Small intestine (tissue), 7 donors: ENCODE measurements around the gene UBE2G2. TPM values are rescaled to one million over a fixed set of nuclear protein-coding genes. Genes with fewer than 3 reads are reported as not detected.

Experiments
- DNase-seq, 2 donors: peaks; one replicate each; pipeline versions ENCODE4 v3.0.0 to v3.0.0-alpha.2; 2013
- FAIRE-seq: peaks from 2 replicates; lab custom pipeline; 2012; peaks lifted over from hg19 to GRCh38; lab: Jason Lieb, UNC
- H3K27ac ChIP-seq, 3 donors: one replicate each; pipeline ENCODE4 v1.5.1; 2013; ENCODE audit warnings: low read length in 2 of 3, mild to moderate bottlenecking in 2 of 3, control low read depth in 1 of 3, inconsistent platforms in 1 of 3, low read depth in 1 of 3, moderate library complexity in 1 of 3
- H3K27me3 ChIP-seq, 3 donors: one replicate each; pipeline ENCODE4 v1.6.1; 2013; ENCODE audit warnings: low read length in 3 of 3, inconsistent platforms in 1 of 3; ENCODE audit not compliant: control insufficient read depth in 3 of 3, insufficient read depth in 3 of 3
- H3K36me3 ChIP-seq, 3 donors: one replicate each; pipeline ENCODE4 v1.6.1; 2013; ENCODE audit warnings: low read length in 3 of 3, inconsistent platforms in 1 of 3, low read depth in 1 of 3, mild to moderate bottlenecking in 1 of 3, moderate library complexity in 1 of 3; ENCODE audit not compliant: control insufficient read depth in 3 of 3, insufficient read depth in 2 of 3
- H3K4me1 ChIP-seq, 3 donors: one replicate each; pipeline ENCODE4 v1.6.1; 2013; ENCODE audit warnings: low read length in 2 of 3, inconsistent platforms in 1 of 3, low read depth in 1 of 3, mild to moderate bottlenecking in 1 of 3, moderate library complexity in 1 of 3; ENCODE audit not compliant: control insufficient read depth in 3 of 3, insufficient read depth in 2 of 3
- H3K4me3 ChIP-seq, 3 donors: one replicate each; pipeline ENCODE4 v1.5.1; 2013; ENCODE audit warnings: low read length in 3 of 3, control low read depth in 1 of 3, inconsistent platforms in 1 of 3, low read depth in 1 of 3, mild to moderate bottlenecking in 1 of 3, moderate library complexity in 1 of 3
- H3K9me3 ChIP-seq, 2 donors: one replicate each; pipeline ENCODE4 v1.6.1; 2013; ENCODE audit warnings: low read depth in 1 of 2, low read length in 1 of 2; ENCODE audit not compliant: control insufficient read depth in 2 of 2, insufficient read depth in 1 of 2
- WGBS, 3 donors: extraction: QIAGEN DNeasy Blood & Tissue Kit; methylation state at CpG; one replicate each; pipeline ENCODE4 v1.1.7; 2013; 5-methylcytosine and 5-hydroxymethylcytosine counted together
- polyA plus RNA-seq, 4 donors: library from polyadenylated mRNA; stranded (reverse) in 3 of 4; unstranded in 1 of 4; fragments of 200-250 nt in 3 of 4; fragments of 120-200 nt in 1 of 4; gene quantifications; one replicate each; pipeline versions ENCODE4 v1.2.1 to v1.2.3, GENCODE V29; 2013
- donor health status: healthy with polysubstance abuse.
- donor health status: control.
- donor health status: control.
- donor health status: Bipolar disorder and iron deficiency.
- donor health status: healthy.

The UBE2G2 gene
- polyA plus RNA-seq, 4 donors, result 30.0 to 75.4 (median 38.7) TPM

- Histone ChIP-seq H3K4me1 (peaks cover 5 to 8% (median 8%) of the 10 kb centered on the region in 3 donors), H3K9me3 (peaks cover 0 to 15% of the 10 kb centered on the region in 2 donors), H3K4me3 (no peak overlapping the region), H3K27me3 (no peaks in the 10 kb centered on the region), H3K27ac (no peak overlapping the region), H3K36me3 (peaks cover 4 to 41% (median 5%) of the 10 kb centered on the region in 3 donors)
- FAIRE-seq (no peak), DNase-seq (no peak)
- WGBS, 3 donors, result 89 to 98% (median 94%) methylated on average over 6 to 8 of the region's 8 CpGs
Measured at GRCh38 chr21:44815225-44815624, 13.6 kb upstream of the UBE2G2 start.

- peaks cover 4 to 47% (median 5%) of the 10 kb centered on the region in 3 donors for H3K36me3 ChIP-seq
- H3K4me3 ChIP-seq, result no peak overlapping the region
- H3K4me1 ChIP-seq, result peaks cover 5 to 8% (median 8%) of the 10 kb centered on the region in 3 donors
- H3K9me3 ChIP-seq, result peaks cover 0 to 9% of the 10 kb centered on the region in 2 donors
- WGBS, 3 donors, result 82 to 91% (median 84%) methylated on average over 11 of the region's 11 CpGs
- FAIRE-seq, result no peak
- no peak for DNase-seq
- H3K27me3 ChIP-seq, result no peaks in the 10 kb centered on the region
- no peak overlapping the region for H3K27ac ChIP-seq
Measured at GRCh38 chr21:44814498-44815023, 12.9 kb upstream of the UBE2G2 start.

- H3K4me3 ChIP-seq, result no peak overlapping the region
- H3K4me1 ChIP-seq, result peaks cover 5 to 8% (median 8%) of the 10 kb centered on the region in 3 donors
- WGBS, 3 donors, result 94% methylated on average over 18 of the region's 18 CpGs
- DNase-seq (no peak), FAIRE-seq (no peak)
- H3K27ac ChIP-seq, result no peak overlapping the region
- H3K36me3 ChIP-seq, result peaks cover 4 to 52% (median 5%) of the 10 kb centered on the region in 3 donors
- no peaks in the 10 kb centered on the region for H3K27me3 ChIP-seq
- peaks cover 0 to under 1% of the 10 kb centered on the region in 2 donors for H3K9me3 ChIP-seq
Measured at GRCh38 chr21:44813727-44814126, 12.1 kb upstream of the UBE2G2 start.

GRCh38 chr21:44813149-44813548, 11.5 kb upstream of the UBE2G2 start:
- H3K9me3 ChIP-seq, result no peaks in the 10 kb centered on the region
- WGBS, 3 donors, result 92 to 95% (median 93%) methylated on average over 10 of the region's 10 CpGs
- DNase-seq (no peak), FAIRE-seq (no peak)
- H3K4me1 ChIP-seq, result peaks cover 5 to 8% (median 8%) of the 10 kb centered on the region in 3 donors
- H3K36me3 ChIP-seq, result peaks cover 4 to 58% (median 5%) of the 10 kb centered on the region in 3 donors
- H3K27ac ChIP-seq, result no peak overlapping the region
- H3K4me3 ChIP-seq, result no peak overlapping the region
- no peaks in the 10 kb centered on the region for H3K27me3 ChIP-seq

- Histone ChIP-seq H3K27ac (no peak overlapping the region), H3K36me3 (peaks cover 4 to 62% (median 5%) of the 10 kb centered on the region in 3 donors), H3K4me3 (no peak overlapping the region), H3K4me1 (peaks cover 5 to 8% (median 8%) of the 10 kb centered on the region in 3 donors), H3K27me3 (no peaks in the 10 kb centered on the region), H3K9me3 (no peaks in the 10 kb centered on the region)
- FAIRE-seq, result no peak
- WGBS, 3 donors, result 87 to 89% (median 88%) methylated on average over 14 of the region's 14 CpGs
- no peak for DNase-seq
Measured at GRCh38 chr21:44812640-44813039, 11.0 kb upstream of the UBE2G2 start.

- Histone ChIP-seq H3K4me1 (no peaks in the 10 kb centered on the region), H3K9me3 (no peaks in the 10 kb centered on the region), H3K27me3 (no peaks in the 10 kb centered on the region), H3K4me3 (no peak overlapping the region), H3K36me3 (peaks cover 4 to 72% (median 11%) of the 10 kb centered on the region in 3 donors), H3K27ac (no peak overlapping the region)
- WGBS, 3 donors, result 85 to 91% (median 87%) methylated on average over 6 of the region's 6 CpGs
- DNase-seq (no peak), FAIRE-seq (no peak)
Measured at GRCh38 chr21:44810779-44811178, 9.2 kb upstream of the UBE2G2 start.

- Histone ChIP-seq H3K36me3 (peaks cover 2 to 58% (median 6%) of the 10 kb centered on the region in 3 donors), H3K27me3 (no peaks in the 10 kb centered on the region), H3K4me3 (no peak overlapping the region), H3K27ac (no peak overlapping the region), H3K4me1 (peaks cover 0 to 3% (median 0%) of the 10 kb centered on the region in 3 donors), H3K9me3 (no peaks in the 10 kb centered on the region)
- WGBS, 3 donors, result 86 to 92% (median 89%) methylated on average over 4 of the region's 4 CpGs
- DNase-seq (no peak), FAIRE-seq (no peak)
Measured at GRCh38 chr21:44805859-44806258, 4.2 kb upstream of the UBE2G2 start.

- Histone ChIP-seq H3K27ac (no peak overlapping the region), H3K4me1 (peaks cover 0 to 6% (median 3%) of the 10 kb centered on the region in 3 donors), H3K36me3 (peaks cover 2 to 51% (median 6%) of the 10 kb centered on the region in 3 donors), H3K4me3 (no peak overlapping the region), H3K9me3 (no peaks in the 10 kb centered on the region), H3K27me3 (no peaks in the 10 kb centered on the region)
- WGBS, 3 donors, result 88 to 90% (median 90%) methylated on average over 4 of the region's 4 CpGs
- no peak for DNase-seq
- no peak for FAIRE-seq
Measured at GRCh38 chr21:44805226-44805625, 3.6 kb upstream of the UBE2G2 start.
